Epithelial cell of prostate (primary cell): ENCODE measurements around the gene SPINK5.

Source experiments
- DNase-seq: peaks from one replicate; pipeline ENCODE4 v3.0.0-alpha.2; 2011; ENCODE audit warnings: low read depth, low spot score
- H3K27ac ChIP-seq: fragments of 450-650 bp; 2 replicates; pipeline ENCODE4 v1.5.1; 2017; ENCODE audit warnings: mild to moderate bottlenecking

Gene SPINK5

GRCh38 chr5:148090146-148090772 lies 26.5 kb downstream of the SPINK5 start:
- DNase-seq: no peak
- H3K27ac ChIP-seq: peak overlapping the region; percentile 77

- DNase-seq: no peak
- H3K27ac ChIP-seq: peak overlapping the region; percentile 77
These were observed 27.0 kb downstream of the SPINK5 start for GRCh38 chr5:148090773-148091250.

GRCh38 chr5:148091991-148092964 lies 28.5 kb downstream of the SPINK5 start:
- peak overlapping the region; percentile 77 for H3K27ac ChIP-seq
- no peak for DNase-seq

- H3K27ac ChIP-seq: no peak overlapping the region
- no peak for DNase-seq
These were observed 30.6 kb downstream of the SPINK5 start for GRCh38 chr5:148094336-148094735.

DNA sequence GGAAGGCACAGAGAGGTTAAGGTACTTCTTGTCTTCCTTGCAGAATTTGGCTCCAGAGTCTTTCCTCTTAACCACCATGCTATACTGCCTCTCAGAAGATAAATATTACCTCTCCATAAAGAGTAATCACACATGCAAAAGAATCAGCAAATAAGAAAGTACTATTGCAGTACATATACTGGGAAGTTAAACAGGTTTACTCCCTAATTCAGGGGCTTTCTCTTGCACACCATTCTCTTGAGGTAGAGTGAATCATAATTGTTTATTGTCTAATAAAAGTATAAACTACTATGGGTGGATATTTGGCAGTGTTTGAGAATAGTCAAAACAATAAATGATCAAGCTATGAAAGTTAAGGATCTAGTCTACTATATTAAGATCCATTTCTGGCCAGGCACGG lies 40.4 kb downstream of the SPINK5 start:
- no peak for DNase-seq

GRCh38 chr5:148107608-148108007 lies 43.8 kb downstream of the SPINK5 start:
- no peak overlapping the region for H3K27ac ChIP-seq
- DNase-seq: no peak

More for the DNA sequence above, 40.4 kb downstream of the SPINK5 start:
- H3K27ac ChIP-seq: no peak overlapping the region

DNA sequence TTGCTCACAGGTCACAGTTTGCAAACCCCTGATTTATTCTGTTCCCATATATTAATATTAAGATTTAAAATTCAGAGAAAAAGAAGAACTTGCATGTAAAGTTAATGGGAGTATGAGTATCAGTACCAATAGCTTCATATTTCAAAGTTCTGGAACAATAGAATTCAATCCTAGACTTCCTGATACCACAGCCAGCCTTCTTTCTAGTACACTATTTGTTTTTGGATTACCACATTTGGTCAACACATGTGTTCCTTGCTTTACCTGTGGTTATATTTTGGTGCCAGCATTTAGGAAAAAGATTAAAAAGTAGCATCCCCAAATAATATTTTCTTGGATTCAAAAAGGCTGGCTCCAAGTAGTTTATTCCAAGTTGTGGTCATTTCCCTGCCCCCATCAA lies 49.5 kb downstream of the SPINK5 start:
- no peak overlapping the region for H3K27ac ChIP-seq
- no peak for DNase-seq

DNA sequence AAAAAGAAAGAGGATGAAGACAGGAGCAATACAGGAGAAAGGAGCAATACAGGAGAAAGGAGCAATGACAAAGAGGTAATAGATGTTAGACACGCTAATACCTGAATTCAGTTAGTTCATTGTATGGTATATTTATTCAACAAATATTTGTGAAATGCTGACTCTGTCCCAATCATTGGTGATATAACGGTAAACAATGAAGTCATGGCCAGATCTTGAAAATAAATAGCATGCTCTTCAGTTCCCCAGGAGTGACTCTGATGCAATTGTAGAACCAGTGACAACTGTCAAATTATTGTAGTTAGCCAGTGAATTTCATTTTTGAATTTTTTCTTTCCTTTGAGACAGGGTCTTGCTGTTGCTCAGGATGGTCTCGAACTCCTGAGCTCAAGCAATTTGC lies 56.5 kb downstream of the SPINK5 start:
- DNase-seq: no peak
- no peak overlapping the region for H3K27ac ChIP-seq

DNA sequence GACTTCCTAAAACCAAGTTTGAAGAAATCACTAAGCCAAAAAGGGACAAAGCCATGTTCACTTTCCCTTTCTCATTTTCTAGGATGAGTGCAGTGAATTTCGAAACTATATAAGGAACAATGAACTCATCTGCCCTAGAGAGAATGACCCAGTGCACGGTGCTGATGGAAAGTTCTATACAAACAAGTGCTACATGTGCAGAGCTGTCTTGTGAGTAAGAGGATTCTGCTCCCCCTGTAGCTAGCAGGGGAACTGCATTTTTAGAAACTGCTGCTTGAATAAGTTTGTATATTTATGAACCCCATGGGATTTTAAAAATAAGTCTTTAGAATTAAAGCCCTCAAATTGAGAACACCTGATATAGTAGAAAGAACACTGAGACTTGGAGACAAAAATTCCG lies 61.9 kb downstream of the SPINK5 start:
- no peak overlapping the region for H3K27ac ChIP-seq
- DNase-seq: no peak

- no peak for DNase-seq
These were observed 71.6 kb downstream of the SPINK5 start for GRCh38 chr5:148135091-148136048.

DNA sequence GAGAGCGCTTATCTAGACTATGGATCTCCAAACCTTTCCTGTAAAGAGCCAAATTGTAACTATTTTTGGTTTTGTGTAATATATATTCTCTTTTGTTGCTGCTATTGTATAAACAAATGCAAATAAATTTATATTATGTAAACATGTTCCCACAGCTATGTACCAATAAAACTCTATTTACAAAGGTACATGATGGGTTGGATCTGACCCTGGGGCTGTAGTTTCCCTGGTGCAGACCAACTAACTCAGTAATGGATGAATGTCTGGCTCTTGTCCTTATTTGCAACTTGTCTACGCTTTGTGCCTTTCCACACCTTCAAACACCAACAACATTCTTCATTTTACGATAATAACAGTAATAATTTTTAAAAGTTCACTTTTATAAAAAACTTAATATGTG lies 77.1 kb downstream of the SPINK5 start:
- no peak for DNase-seq
- no peak overlapping the region for H3K27ac ChIP-seq

More at GRCh38 chr5:148135091-148136048, 71.6 kb downstream of the SPINK5 start:
- no peak overlapping the region for H3K27ac ChIP-seq

DNA sequence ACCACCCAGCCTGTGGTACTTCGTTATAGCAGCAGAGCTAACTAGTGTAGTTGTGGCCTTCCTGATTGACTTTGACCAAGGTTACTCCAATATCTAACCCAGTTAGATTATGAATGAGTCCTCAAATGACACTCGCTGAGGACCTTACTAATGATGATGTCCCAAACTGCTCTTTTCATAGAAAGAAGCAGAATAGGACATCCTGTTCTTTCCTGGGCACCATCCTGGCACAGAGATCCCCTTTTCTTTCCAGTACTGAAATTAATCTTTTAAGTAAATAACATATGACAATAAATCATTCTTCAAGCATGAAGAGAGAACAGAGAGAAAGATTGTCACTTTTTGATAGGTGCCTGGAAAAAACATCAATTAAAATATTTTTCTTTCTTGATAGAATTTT lies 77.9 kb downstream of the SPINK5 start:
- no peak overlapping the region for H3K27ac ChIP-seq
- DNase-seq: no peak

GRCh38 chr5:148145916-148146315 lies 82.1 kb downstream of the SPINK5 start:
- H3K27ac ChIP-seq: peak overlapping the region; percentile 61
- DNase-seq: peak; percentile 77

DNA sequence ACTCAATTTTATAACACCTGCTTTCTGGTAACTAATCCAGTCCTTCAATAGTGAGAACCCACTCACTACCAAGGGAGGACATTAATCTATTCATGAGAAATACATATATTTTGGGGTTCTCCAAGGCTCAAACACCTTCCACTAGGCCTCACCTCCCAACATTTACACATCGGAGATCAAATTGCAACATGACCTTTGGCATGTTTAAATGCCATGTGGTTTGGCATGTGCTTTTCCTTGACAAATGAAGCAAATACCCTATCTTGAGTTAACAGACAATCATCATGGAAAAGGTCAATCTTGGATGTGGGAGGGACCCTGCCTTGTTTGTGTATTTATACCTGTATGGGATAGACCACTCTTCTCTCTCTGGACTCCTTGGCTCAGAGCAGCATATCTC lies 82.7 kb downstream of the SPINK5 start:
- H3K27ac ChIP-seq: no peak overlapping the region
- DNase-seq: no peak

DNA sequence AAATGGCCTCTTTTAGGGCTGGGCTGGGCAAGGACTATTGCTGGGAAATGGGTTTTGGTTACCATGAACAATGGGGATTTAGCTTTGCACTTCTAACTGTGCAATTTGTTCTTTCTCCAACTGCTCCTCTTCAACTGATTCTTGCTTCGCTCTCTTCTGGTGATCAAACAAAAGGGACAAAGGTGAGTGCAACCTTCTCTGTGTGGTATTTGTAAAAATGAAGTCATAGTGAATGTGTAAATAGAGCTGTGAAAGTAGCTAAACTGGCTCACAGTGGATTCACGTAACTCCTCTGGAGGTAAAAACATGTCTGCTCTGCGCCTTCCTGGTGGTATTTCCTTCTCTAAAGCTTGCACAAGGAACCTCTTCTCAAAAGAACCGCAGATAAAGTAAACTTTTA lies 83.6 kb downstream of the SPINK5 start:
- H3K27ac ChIP-seq: peak overlapping the region; percentile 2
- DNase-seq: peak; percentile 3

DNA sequence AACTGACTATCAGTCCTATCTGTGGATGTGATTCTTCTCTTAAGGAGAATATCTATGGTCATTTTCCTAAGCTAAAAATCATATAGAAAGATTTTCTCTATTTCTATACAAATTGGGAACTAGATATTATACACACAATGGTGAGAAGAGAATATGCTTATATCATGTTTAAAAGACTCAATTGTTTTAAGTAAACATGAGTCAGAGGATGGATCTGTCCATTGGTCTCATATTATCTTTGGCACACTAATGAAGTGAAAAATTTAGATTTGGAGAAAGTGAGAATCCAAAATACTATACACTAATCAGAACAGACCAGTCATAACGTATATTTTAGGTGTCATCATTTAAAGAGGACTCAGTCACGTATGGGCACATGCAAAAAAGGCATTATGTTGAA lies 88.1 kb downstream of the SPINK5 start:
- DNase-seq: no peak

DNA sequence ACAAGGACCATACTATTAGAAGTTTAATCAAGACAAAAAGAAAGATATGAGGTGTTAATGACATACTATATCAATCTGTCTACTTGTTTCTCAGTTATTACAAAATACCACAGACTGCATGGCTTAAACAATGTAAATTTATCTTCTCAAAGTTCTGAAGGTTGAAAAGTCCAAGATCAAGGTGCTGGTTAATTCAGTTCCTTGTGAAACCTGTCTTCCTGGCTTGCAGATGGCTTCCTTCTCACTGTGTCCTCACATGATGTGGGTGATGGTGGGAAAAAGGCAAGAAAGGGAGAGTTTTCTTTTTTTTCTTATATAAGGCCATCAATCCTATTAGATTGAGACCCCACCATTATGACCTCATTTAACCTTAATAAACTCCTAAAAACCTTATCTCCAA lies 89.0 kb downstream of the SPINK5 start:
- DNase-seq: no peak
- H3K27ac ChIP-seq: no peak overlapping the region

More for the DNA sequence above, 88.1 kb downstream of the SPINK5 start:
- no peak overlapping the region for H3K27ac ChIP-seq

DNA sequence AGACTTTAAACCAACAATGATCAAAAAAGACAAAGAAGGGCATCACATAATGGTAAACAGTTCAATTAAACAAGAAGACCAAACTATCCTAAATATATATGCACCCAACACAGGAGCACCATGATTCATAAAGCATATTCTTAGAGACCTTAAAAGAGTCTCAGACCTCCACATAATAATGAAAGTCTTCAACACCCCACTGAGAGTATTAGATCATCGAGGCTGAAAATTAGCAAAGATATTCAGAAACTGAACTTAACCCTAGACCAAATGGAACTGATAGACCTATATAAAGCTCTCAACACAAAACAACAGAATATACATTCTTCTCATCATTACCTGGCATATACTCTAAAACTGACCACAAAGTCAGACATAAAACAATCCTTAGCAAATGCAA lies 92.8 kb downstream of the SPINK5 start:
- no peak for DNase-seq

DNA sequence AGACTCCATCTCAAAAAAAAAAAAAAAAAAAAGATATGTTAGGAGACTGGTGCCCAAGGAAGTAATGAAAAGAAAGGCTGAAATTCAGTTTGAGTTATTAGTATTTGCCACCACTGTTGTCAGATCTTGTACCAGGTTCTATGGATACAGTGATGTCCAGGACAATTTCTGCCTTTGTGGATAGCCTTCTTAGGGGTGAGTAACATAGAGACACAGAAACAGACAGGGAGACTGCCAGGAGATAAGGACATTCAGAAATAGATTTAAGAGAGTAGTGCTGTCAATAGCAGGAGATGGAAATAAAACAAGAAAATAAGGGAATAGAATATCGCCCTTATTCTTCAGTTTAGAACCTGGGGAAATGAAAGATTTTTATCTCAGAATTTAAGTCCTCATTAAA lies 98.3 kb downstream of the SPINK5 start:
- no peak overlapping the region for H3K27ac ChIP-seq
- no peak for DNase-seq

More for the DNA sequence above, 92.8 kb downstream of the SPINK5 start:
- H3K27ac ChIP-seq: no peak overlapping the region

DNA sequence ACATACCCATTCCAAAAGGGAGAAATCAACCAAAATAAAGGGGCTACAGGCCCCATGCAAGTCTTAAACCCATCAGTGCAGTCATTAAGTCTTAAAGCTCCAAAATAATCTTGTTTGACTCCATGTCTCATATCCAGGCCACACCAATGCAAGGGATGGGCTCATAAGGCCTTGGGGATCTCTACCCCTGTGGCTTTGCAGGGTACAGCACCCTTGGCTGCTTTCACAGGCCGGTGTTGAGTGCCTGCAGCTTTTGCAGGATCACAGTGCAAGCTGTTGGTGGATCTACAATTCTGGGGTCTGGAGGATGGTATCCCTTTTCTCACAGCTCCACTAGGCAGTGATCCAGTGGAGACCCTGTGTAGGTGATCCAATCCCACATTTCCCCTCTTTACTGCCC lies 99.6 kb downstream of the SPINK5 start:
- H3K27ac ChIP-seq: no peak overlapping the region
- no peak for DNase-seq
